Measurements from ENCODE around the gene STAB2.

Gene STAB2

DNA sequence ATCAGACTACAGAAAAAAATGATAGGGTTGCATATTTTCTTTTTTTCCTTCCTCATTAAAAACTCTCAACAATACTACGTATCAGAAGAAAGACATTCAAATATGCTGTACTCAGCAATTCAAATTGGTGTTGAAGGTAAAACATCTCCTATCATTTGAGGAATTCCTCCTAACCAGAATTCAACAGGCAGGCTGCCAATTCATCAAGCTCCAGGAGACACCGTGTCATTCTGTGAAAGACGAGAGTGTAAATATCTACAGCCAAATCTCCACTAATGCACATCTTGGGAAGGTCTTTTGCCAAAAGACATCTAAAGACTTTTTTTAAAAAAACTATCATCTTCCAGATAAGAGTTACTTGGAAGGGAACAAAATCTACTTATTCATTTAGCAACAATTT is 227.4 kb downstream of the STAB2 start:
- no peak for DNase-seq
